ENCODE results near the gene RB1. TPM values are rescaled to one million over a fixed set of nuclear protein-coding genes. Genes with fewer than 3 reads are reported as not detected.

Gene RB1
- total and polyA plus RNA-seq, 2 donors (not counting 1 experiment from before 2014, with no cell fraction given), result 24.0 to 70.4 TPM

DNA sequence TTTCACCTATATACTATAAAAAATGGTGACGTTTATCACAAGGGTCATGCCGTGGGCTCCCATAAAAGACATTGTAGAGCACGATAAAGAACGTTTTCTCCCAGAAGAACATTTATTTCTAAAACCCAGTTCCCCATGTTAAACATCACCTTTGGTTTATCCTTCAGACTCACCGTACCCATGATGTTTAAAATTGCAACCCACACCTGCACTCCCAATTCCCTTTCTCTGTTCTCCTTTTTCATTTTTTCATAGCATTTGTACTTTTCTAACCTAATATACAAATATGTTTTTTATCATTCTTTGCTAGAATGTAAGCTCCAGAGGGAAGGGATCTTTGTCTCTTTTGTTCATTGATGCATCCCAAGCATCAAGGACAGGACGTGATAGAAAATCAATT lies 227.3 kb downstream of the RB1 start:
- Histone ChIP-seq H3K4me2 (replicated peaks; ENCODE audit: low read depth, low read length, poor library complexity, severe bottlenecking) (no peak overlapping the region), H4K20me1 (ENCODE audit: control insufficient read depth, insufficient read depth, low read length, poor library complexity, severe bottlenecking) (no peaks in the 10 kb centered on the region), H3K27ac (ENCODE audit: low read length in 2 of 2) (no peak overlapping the region), H3K9me3 (ENCODE audit: control extremely low read depth in 1 of 3, control insufficient read depth in 2 of 3, insufficient read depth in 1 of 3, low read length in 2 of 3) (no peaks in the 10 kb centered on the region), H3K9ac (ENCODE audit: low read length) (no peak overlapping the region), H2AFZ (ENCODE audit: insufficient read depth, low read depth, low read length, poor library complexity, severe bottlenecking) (no peak overlapping the region), H3K4me3 (ENCODE audit: control extremely low read depth in 1 of 5, extremely low read depth in 1 of 5, insufficient read depth in 1 of 5, low read depth in 2 of 5, low read length in 4 of 5) (no peak overlapping the region), H3K79me2 (ENCODE audit: control insufficient read depth, insufficient read depth, low read length) (peaks cover 2% of the 10 kb centered on the region), H3K4me1 (ENCODE audit: control insufficient read depth in 2 of 2, insufficient read depth in 2 of 2, low read length in 2 of 2) (peaks cover 20 to 24% of the 10 kb centered on the region in 2 donors), H3K36me3 (replicated peaks in 1 of 2; ENCODE audit: control extremely low read depth in 1 of 2, control insufficient read depth in 1 of 2, extremely low read depth in 1 of 2, insufficient read depth in 2 of 2, low read length in 1 of 2) (no peaks in the 10 kb centered on the region), H3K27me3 (replicated peaks in 1 of 4; ENCODE audit: control extremely low read depth in 1 of 4, control insufficient read depth in 3 of 4, insufficient read depth in 4 of 4, low read length in 3 of 4) (peaks cover 0 to 6% (median 4%) of the 10 kb centered on the region in 4 experiments)
- Mint-ChIP-seq H3K27ac (no peak overlapping the region), H3K4me1 (peaks cover 26% of the 10 kb centered on the region), H3K4me3 (peak overlapping the region; percentile 97), H3K9me3 (ENCODE audit: insufficient read depth) (no peaks in the 10 kb centered on the region), H3K27me3 (peaks cover 11% of the 10 kb centered on the region)
- intact Hi-C loops (cut with micrococcal nuclease), result loop anchor here (5.0 kb wide), 2 partner anchors 446 to 494 kb away; partner anchors contain the start of genes FNDC3A and NUDT15
- DNase-seq, result no peak
- TF ChIP-seq EZH2 (IDR thresholded peaks at IDR 0.05; ENCODE audit: borderline replicate concordance, insufficient read depth, low read depth, low read length, poor library complexity, severe bottlenecking), result no peak
- TF ChIP-seq, protein P1, sequence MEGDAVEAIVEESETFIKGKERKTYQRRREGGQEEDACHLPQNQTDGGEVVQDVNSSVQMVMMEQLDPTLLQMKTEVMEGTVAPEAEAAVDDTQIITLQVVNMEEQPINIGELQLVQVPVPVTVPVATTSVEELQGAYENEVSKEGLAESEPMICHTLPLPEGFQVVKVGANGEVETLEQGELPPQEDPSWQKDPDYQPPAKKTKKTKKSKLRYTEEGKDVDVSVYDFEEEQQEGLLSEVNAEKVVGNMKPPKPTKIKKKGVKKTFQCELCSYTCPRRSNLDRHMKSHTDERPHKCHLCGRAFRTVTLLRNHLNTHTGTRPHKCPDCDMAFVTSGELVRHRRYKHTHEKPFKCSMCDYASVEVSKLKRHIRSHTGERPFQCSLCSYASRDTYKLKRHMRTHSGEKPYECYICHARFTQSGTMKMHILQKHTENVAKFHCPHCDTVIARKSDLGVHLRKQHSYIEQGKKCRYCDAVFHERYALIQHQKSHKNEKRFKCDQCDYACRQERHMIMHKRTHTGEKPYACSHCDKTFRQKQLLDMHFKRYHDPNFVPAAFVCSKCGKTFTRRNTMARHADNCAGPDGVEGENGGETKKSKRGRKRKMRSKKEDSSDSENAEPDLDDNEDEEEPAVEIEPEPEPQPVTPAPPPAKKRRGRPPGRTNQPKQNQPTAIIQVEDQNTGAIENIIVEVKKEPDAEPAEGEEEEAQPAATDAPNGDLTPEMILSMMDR (IDR thresholded peaks at IDR 0.05), result no peak
- POLR2A ChIA-PET, result interaction anchor here (0.5 kb wide), 1 partner anchor 13 kb away, joined by 6 read pairs; no protein-coding TSS in a partner anchor
- CTCF ChIA-PET, result interaction anchor here (1.3 kb wide), 1 partner anchor 49 kb away, joined by 5 read pairs; no protein-coding TSS in a partner anchor
- 59% methylated on average over 5 of the region's 6 CpGs for WGBS (ENCODE audit: insufficient coverage)
- ATAC-seq (ENCODE audit: low read depth), result no peak

Small RNAs within 50 kb of the gene (small RNA-seq; reads per million reads assigned to genes)
- not detected for gene RF00017 (ENCODE audit: insufficient read length, low read depth, low replicate concordance)

Other genes starting within 250 kb of the RB1 start
- gene MED4, start 208.6 kb upstream of the RB1 start, total RNA-seq, result 49.7 and 50.1 TPM in 2 replicates
- 15.4 and 20.8 TPM in 2 replicates for gene MED4, start 208.6 kb upstream of the RB1 start, polyA plus RNA-seq
- 165 and 177 TPM in 2 replicates for gene ITM2B, start 70.5 kb upstream of the RB1 start, total RNA-seq
- 122 and 132 TPM in 2 replicates for gene ITM2B, start 70.5 kb upstream of the RB1 start, polyA plus RNA-seq
- gene LPAR6, start 109.4 kb downstream of the RB1 start, total RNA-seq, result 0.80 and 1.0 TPM in 2 replicates
- 0.55 and 1.8 TPM in 2 replicates for gene LPAR6, start 109.4 kb downstream of the RB1 start, polyA plus RNA-seq
- 2.7 and 3.7 TPM in 2 replicates for gene RCBTB2, start 229.3 kb downstream of the RB1 start, total RNA-seq
- 1.4 and 1.9 TPM in 2 replicates for gene RCBTB2, start 229.3 kb downstream of the RB1 start, polyA plus RNA-seq

All from B cell (primary cell).